Neural crest cell (in vitro differentiated cells): ENCODE results near the gene FLRT3. TPM values are rescaled to one million over a fixed set of nuclear protein-coding genes. Genes with fewer than 3 reads are reported as not detected.

Source experiments
- DNase-seq: peaks from one replicate; pipeline ENCODE4 v3.0.0; 2021; ENCODE audit warnings: low read depth, mixed read lengths, low spot score
- H3K27ac Mint-ChIP-seq: one replicate; pipeline ENCODE4 v1.8.0; 2021; ENCODE audit warnings: mild to moderate bottlenecking, mixed read lengths; ENCODE audit not compliant: unreplicated experiment
- H3K27me3 Mint-ChIP-seq: 2 replicates; pipeline ENCODE4 v1.8.0; 2021; ENCODE audit warnings: low read depth, mild to moderate bottlenecking, mixed read lengths
- H3K36me3 Mint-ChIP-seq: 2 replicates; pipeline ENCODE4 v1.8.0; 2021; ENCODE audit warnings: low read depth, mild to moderate bottlenecking, mixed read lengths
- H3K4me1 Mint-ChIP-seq: 2 replicates; pipeline ENCODE4 v1.8.0; 2021; ENCODE audit warnings: mixed read lengths
- H3K4me3 Mint-ChIP-seq: one replicate; pipeline ENCODE4 v1.8.0; 2021; ENCODE audit warnings: mild to moderate bottlenecking, mixed read lengths
- H3K9me3 Mint-ChIP-seq: 2 replicates; pipeline ENCODE4 v1.8.0; 2021; ENCODE audit warnings: mixed read lengths
- CTCF ChIP-seq: fragments of 200-600 bp; sonication (generic); conservative IDR thresholded peaks from 2 replicates; pipeline ENCODE4 v1.5.0; 2021; ENCODE audit warnings: antibody characterized with exemption, mild to moderate bottlenecking
- total RNA-seq: library from RNA; stranded (reverse); gene quantifications from 2 replicates; pipeline ENCODE4 v1.2.1, GENCODE V29; 2021

Gene FLRT3
- total RNA-seq, 1 donor from 2014 or later, result 35.2 TPM

GRCh38 chr20:14336686-14337085 lies 726 bp downstream of the FLRT3 start:
- DNase-seq, result no peak
- Mint-ChIP-seq H3K4me3 (peak overlapping the region; percentile 96), H3K27me3 (no peaks in the 10 kb centered on the region), H3K36me3 (no peaks in the 10 kb centered on the region), H3K4me1 (peaks cover 35% of the 10 kb centered on the region), H3K27ac (peak overlapping the region; percentile 59), H3K9me3 (no peaks in the 10 kb centered on the region)
- TF ChIP-seq CTCF, result no peak

GRCh38 chr20:14335052-14335451 lies 2.4 kb downstream of the FLRT3 start:
- Mint-ChIP-seq H3K27ac (peak overlapping the region; percentile 39), H3K36me3 (no peaks in the 10 kb centered on the region), H3K27me3 (no peaks in the 10 kb centered on the region), H3K9me3 (no peaks in the 10 kb centered on the region), H3K4me1 (peaks cover 49% of the 10 kb centered on the region), H3K4me3 (peak overlapping the region; percentile 96)
- TF ChIP-seq CTCF, result no peak
- DNase-seq, result no peak

- DNase-seq, result peak; percentile 42
- H3K4me3 Mint-ChIP-seq, result peak overlapping the region; percentile 96
- peak; percentile 79 for TF ChIP-seq CTCF
- H3K9me3 Mint-ChIP-seq, result no peaks in the 10 kb centered on the region
- H3K27ac Mint-ChIP-seq, result peak overlapping the region; percentile 97
- peaks cover 53% of the 10 kb centered on the region for H3K4me1 Mint-ChIP-seq
- H3K27me3 Mint-ChIP-seq, result no peaks in the 10 kb centered on the region
- H3K36me3 Mint-ChIP-seq, result no peaks in the 10 kb centered on the region
Observed at GRCh38 chr20:14334306-14334930, 3.0 kb downstream of the FLRT3 start.

- H3K36me3 Mint-ChIP-seq, result peaks cover 2% of the 10 kb centered on the region
- no peaks in the 10 kb centered on the region for H3K9me3 Mint-ChIP-seq
- H3K4me1 Mint-ChIP-seq, result peaks cover 60% of the 10 kb centered on the region
- H3K27ac Mint-ChIP-seq, result peak overlapping the region; percentile 97
- TF ChIP-seq CTCF, result no peak
- H3K27me3 Mint-ChIP-seq, result no peaks in the 10 kb centered on the region
- peak overlapping the region; percentile 96 for H3K4me3 Mint-ChIP-seq
- DNase-seq, result no peak
Observed at GRCh38 chr20:14333721-14334120, 3.7 kb downstream of the FLRT3 start.

GRCh38 chr20:14332866-14333265 lies 4.5 kb downstream of the FLRT3 start:
- no peak for DNase-seq
- no peak overlapping the region for H3K27ac Mint-ChIP-seq
- H3K27me3 Mint-ChIP-seq, result no peaks in the 10 kb centered on the region
- peak overlapping the region; percentile 96 for H3K4me3 Mint-ChIP-seq
- H3K36me3 Mint-ChIP-seq, result peaks cover 9% of the 10 kb centered on the region
- H3K4me1 Mint-ChIP-seq, result peaks cover 67% of the 10 kb centered on the region
- H3K9me3 Mint-ChIP-seq, result no peaks in the 10 kb centered on the region
- TF ChIP-seq CTCF, result no peak
